Liver (tissue), 9 donors: Measurements from ENCODE around the gene RREB1. TPM values are rescaled to one million over a fixed set of nuclear protein-coding genes. Genes with fewer than 3 reads are reported as not detected.

Source experiments
- DNase-seq: peaks from one replicate; pipeline ENCODE4 v3.0.0-alpha.2; 2017; ENCODE audit warnings: low spot score
- H3K27ac ChIP-seq, 2 donors: one replicate each; pipeline ENCODE4 v1.7.0; 2013; ENCODE audit warnings: inconsistent platforms in 2 of 2, low read length in 2 of 2, control low read depth in 1 of 2, low read depth in 1 of 2, mild to moderate bottlenecking in 1 of 2
- H3K27me3 ChIP-seq, 4 donors: one replicate each; pipeline versions ENCODE4 v1.6.1 to v1.7.0; 2013; ENCODE audit warnings: low read length in 3 of 4, inconsistent platforms in 1 of 4, mild to moderate bottlenecking in 1 of 4, moderate library complexity in 1 of 4; ENCODE audit not compliant: control insufficient read depth in 4 of 4, insufficient read depth in 4 of 4
- H3K36me3 ChIP-seq, 4 donors: one replicate each; pipeline versions ENCODE4 v1.6.1 to v1.7.0; 2013; ENCODE audit warnings: low read length in 3 of 4, mild to moderate bottlenecking in 3 of 4, low read depth in 1 of 4, moderate library complexity in 1 of 4; ENCODE audit not compliant: control insufficient read depth in 4 of 4, insufficient read depth in 3 of 4
- H3K4me1 ChIP-seq, 4 donors: one replicate each; pipeline versions ENCODE4 v1.6.1 to v1.7.0; 2013; ENCODE audit warnings: low read length in 3 of 4, mild to moderate bottlenecking in 3 of 4, moderate library complexity in 1 of 4; ENCODE audit not compliant: control insufficient read depth in 4 of 4, insufficient read depth in 4 of 4
- H3K4me3 ChIP-seq, 3 donors: one replicate each; pipeline versions ENCODE4 v1.6.1 to v1.7.0; 2013; ENCODE audit warnings: low read length in 3 of 3, control low read depth in 1 of 3, low read depth in 1 of 3, mild to moderate bottlenecking in 1 of 3
- H3K9ac ChIP-seq, 2 donors: one replicate each; pipeline ENCODE4 v1.7.0; 2013; ENCODE audit warnings: low read length in 2 of 2, mild to moderate bottlenecking in 2 of 2, moderate library complexity in 2 of 2, control low read depth in 1 of 2, low read depth in 1 of 2
- H3K9me3 ChIP-seq, 4 donors: one replicate each; pipeline versions ENCODE4 v1.6.1 to v1.7.0; 2013; ENCODE audit warnings: low read length in 3 of 4; ENCODE audit not compliant: control insufficient read depth in 4 of 4
- ATF3 ChIP-seq: IDR thresholded peaks from 2 replicates; pipeline ENCODE4 v1.6.1; 2016; ENCODE audit warnings: antibody characterized with exemption
- CTCF ChIP-seq: fragments of 150-350 bp; IDR thresholded peaks from 2 replicates; pipeline ENCODE4 v1.5.1; 2017; ENCODE audit warnings: improper control_type of control experiment, low read depth, low read length; ENCODE audit not compliant: missing input control
- EGR1 ChIP-seq, 2 donors: IDR thresholded peaks; 2 replicates each; pipeline ENCODE4 v1.6.1; 2016 to 2018; ENCODE audit warnings: antibody characterized with exemption in 2 of 2, low read depth in 2 of 2
- FOXA2 ChIP-seq: IDR thresholded peaks from 2 replicates; pipeline ENCODE4 v1.6.1; 2016; ENCODE audit warnings: antibody characterized with exemption
- GABPA ChIP-seq, 2 donors: IDR thresholded peaks in 1 of 2; conservative IDR thresholded peaks in 1 of 2; 2 replicates each; pipeline ENCODE4 v1.6.1; 2016; ENCODE audit warnings: antibody characterized with exemption in 2 of 2, mild to moderate bottlenecking in 1 of 2, moderate library complexity in 1 of 2
- HNF4A ChIP-seq, 2 donors: conservative IDR thresholded peaks; 2 replicates each; pipeline ENCODE4 v1.6.1; 2016; ENCODE audit warnings: antibody characterized with exemption in 2 of 2, mild to moderate bottlenecking in 2 of 2
- HNF4G ChIP-seq: IDR thresholded peaks from 2 replicates; pipeline ENCODE4 v1.6.1; 2016; ENCODE audit warnings: antibody characterized with exemption
- JUND ChIP-seq, 2 donors: IDR thresholded peaks; 2 replicates each; pipeline ENCODE4 v1.6.1; 2016; ENCODE audit warnings: antibody characterized with exemption in 2 of 2
- MAX ChIP-seq: IDR thresholded peaks from 2 replicates; pipeline ENCODE4 v1.6.1; 2016; ENCODE audit warnings: antibody characterized with exemption
- NR2F2 ChIP-seq: IDR thresholded peaks from 2 replicates; pipeline ENCODE4 v1.6.1; 2016; ENCODE audit warnings: antibody characterized with exemption
- RAD21 ChIP-seq, 2 donors: IDR thresholded peaks; 2 replicates each; pipeline ENCODE4 v1.6.1; 2016; ENCODE audit warnings: antibody characterized with exemption in 2 of 2, mild to moderate bottlenecking in 2 of 2
- REST ChIP-seq: IDR thresholded peaks from 2 replicates; pipeline ENCODE4 v1.6.1; 2016; ENCODE audit warnings: antibody characterized with exemption, mild to moderate bottlenecking
- RXRA ChIP-seq, 2 donors: IDR thresholded peaks; 2 replicates each; pipeline ENCODE4 v1.6.1; 2017 to 2018; ENCODE audit warnings: antibody characterized with exemption in 2 of 2, mild to moderate bottlenecking in 1 of 2
- SP1 ChIP-seq: IDR thresholded peaks from 2 replicates; pipeline ENCODE4 v1.6.1; 2018; ENCODE audit warnings: antibody characterized with exemption, mild to moderate bottlenecking
- TAF1 ChIP-seq: conservative IDR thresholded peaks from 2 replicates; pipeline ENCODE4 v1.6.1; 2016; ENCODE audit warnings: antibody characterized with exemption, mild to moderate bottlenecking
- YY1 ChIP-seq: IDR thresholded peaks from 2 replicates; pipeline ENCODE4 v1.6.1; 2016; ENCODE audit warnings: antibody characterized with exemption, mild to moderate bottlenecking
- ZBTB33 ChIP-seq: IDR thresholded peaks from 2 replicates; pipeline ENCODE4 v1.6.1; 2016; ENCODE audit warnings: antibody characterized with exemption
- WGBS: extraction: QIAGEN DNeasy Blood & Tissue Kit; methylation state at CpG from one replicate; pipeline ENCODE4 v1.1.7; 2013; 5-methylcytosine and 5-hydroxymethylcytosine counted together
- polyA plus RNA-seq, 2 donors: library from polyadenylated mRNA; stranded (reverse) in 1 of 2; unstranded in 1 of 2; fragments of 200-250 nt in 1 of 2; fragments of >200 nt in 1 of 2; fragmentation: Nextera tagmentation in 1 of 2; extraction: Ambion mirVana in 1 of 2; gene quantifications; one replicate each; pipeline versions ENCODE4 v1.2.1 to v1.2.3, GENCODE V29; 2013 to 2015
- total RNA-seq, 2 donors: library from RNA; depleted of rRNA; stranded (reverse); fragments of >200 nt; gene quantifications; one replicate each; pipeline ENCODE4 v1.2.3, GENCODE V29; 2014
- donor health status: healthy.
- donor health status: healthy.
- donor health status: healthy.
- donor health status: healthy.
- donor health status: healthy.

Gene RREB1
- total and polyA plus RNA-seq, 4 donors, result 10.1 to 28.9 (median 17.3) TPM

GRCh38 chr6:7232351-7232750 is 124.6 kb downstream of the RREB1 start (continued):
- TF ChIP-seq CTCF, result no peak

GRCh38 chr6:7234547-7234946 is 126.8 kb downstream of the RREB1 start:
- Histone ChIP-seq H3K4me3 (no peak overlapping the region), H3K9ac (no peak overlapping the region), H3K27me3 (no peaks in the 10 kb centered on the region), H3K4me1 (peaks cover 7 to 53% (median 41%) of the 10 kb centered on the region in 4 donors), H3K27ac (no peak overlapping the region), H3K36me3 (peaks cover 16 to 33% (median 22%) of the 10 kb centered on the region in 4 donors), H3K9me3 (no peaks in the 10 kb centered on the region)
- no peak for DNase-seq
- no peak for TF ChIP-seq REST
- TF ChIP-seq ZBTB33, result no peak
- TF ChIP-seq FOXA2, result no peak
- TF ChIP-seq JUND (IDR thresholded peaks at IDR 0.05), result no peak
- TF ChIP-seq ATF3, result no peak
- no peak for TF ChIP-seq RAD21 (IDR thresholded peaks at IDR 0.05)
- no peak for TF ChIP-seq SP1
- TF ChIP-seq YY1, result no peak
- TF ChIP-seq HNF4G, result no peak
- TF ChIP-seq NR2F2, result no peak
- TF ChIP-seq RXRA (IDR thresholded peaks at IDR 0.05), result no peak
- TF ChIP-seq GABPA (IDR thresholded peaks at IDR 0.05 in 1 of 2, conservative IDR thresholded peaks at IDR 0.05 in 1 of 2), result no peak
- no peak for TF ChIP-seq HNF4A (conservative IDR thresholded peaks at IDR 0.05)
- TF ChIP-seq MAX, result no peak
- no peak for TF ChIP-seq TAF1
- no peak for TF ChIP-seq CTCF
- no peak for TF ChIP-seq EGR1 (IDR thresholded peaks at IDR 0.05; ENCODE audit: low read depth in 2 of 2)
- WGBS, result 96% methylated on average over 3 of the region's 3 CpGs
